HEK293 (cell line): ENCODE data around the gene RSPRY1.
"Not testable (repeated sequence)": the region's sequence is repeated elsewhere in the genome, so short reads cannot be mapped to it uniquely, and the experiment has no call there.

Experiments
- CTCF ChIA-PET: fragments of 350-600 bp; formaldehyde crosslinking; extraction: SDS; loops from one replicate; lab custom pipeline; 2021; ENCODE audit warnings: antibody characterized with exemption; lab: Yijun Ruan, JAX
- POLR2A ChIA-PET: fragments of 300-600 bp; formaldehyde crosslinking; extraction: SDS; loops from one replicate; lab custom pipeline; 2020; ENCODE audit warnings: antibody characterized with exemption, inconsistent platforms; lab: Yijun Ruan, JAX
- H3K27ac ChIP-seq: fragments of 200-500 bp; sonication (Bioruptor generic); 2 replicates; pipeline ENCODE4 v1.5.1; 2014; ENCODE audit warnings: low read depth, low read length, control low read depth, inconsistent platforms; ENCODE audit errors: extremely low read depth
- H3K36me3 ChIP-seq, 2 experiments: fragments of 200-500 bp in 1 of 2; sonication (Bioruptor generic) in 1 of 2; 1 replicate in 1 of 2; 2 replicates in 1 of 2; pipeline ENCODE4 v1.5.1; 2014 to 2017; ENCODE audit warnings: inconsistent platforms in 2 of 2, low read length in 2 of 2; ENCODE audit not compliant: control insufficient read depth in 2 of 2, insufficient read depth in 1 of 2
- H3K4me1 ChIP-seq: fragments of 200-500 bp; sonication (Bioruptor generic); 2 replicates; pipeline ENCODE4 v1.5.1; 2014; ENCODE audit warnings: mild to moderate bottlenecking, low read length, inconsistent platforms; ENCODE audit not compliant: control insufficient read depth, insufficient read depth
- H3K4me3 ChIP-seq: 2 replicates; pipeline ENCODE4 v1.5.1; 2011; ENCODE audit warnings: low read depth, mild to moderate bottlenecking, control low read depth, low read length, moderate library complexity
- H3K9me3 ChIP-seq: fragments of 200-500 bp; sonication (Bioruptor generic); 2 replicates; pipeline ENCODE4 v1.5.1; 2014; ENCODE audit warnings: low read depth, low read length, inconsistent platforms; ENCODE audit not compliant: control insufficient read depth, insufficient read depth
- ZNF146 ChIP-seq: fragments of 450-650 bp; formaldehyde crosslinking; IDR thresholded peaks from 2 replicates; pipeline ENCODE4 v1.5.1; 2016; ENCODE audit warnings: missing biosample characterization, missing genetic modification characterization
- ZNF175 ChIP-seq: fragments of 450-650 bp; formaldehyde crosslinking; IDR thresholded peaks from 2 replicates; pipeline ENCODE4 v1.5.1; 2016; ENCODE audit warnings: missing biosample characterization, missing genetic modification characterization
- ZNF223 ChIP-seq: fragments of 450-650 bp; formaldehyde crosslinking; IDR thresholded peaks from 2 replicates; pipeline ENCODE4 v1.5.1; 2016; ENCODE audit warnings: missing biosample characterization, missing genetic modification characterization
- ZNF23 ChIP-seq: fragments of 450-650 bp; formaldehyde crosslinking; IDR thresholded peaks from 2 replicates; pipeline ENCODE4 v1.5.1; 2016; ENCODE audit warnings: missing biosample characterization, missing genetic modification characterization, borderline replicate concordance
- ZNF391 ChIP-seq: fragments of 450-650 bp; formaldehyde crosslinking; IDR thresholded peaks from 2 replicates; pipeline ENCODE4 v1.5.1; 2016; ENCODE audit warnings: low read depth, missing biosample characterization, missing genetic modification characterization, borderline replicate concordance
- ZNF473 ChIP-seq: fragments of 450-650 bp; formaldehyde crosslinking; IDR thresholded peaks from 2 replicates; pipeline ENCODE4 v1.5.1; 2017; ENCODE audit warnings: missing biosample characterization, missing genetic modification characterization
- ZNF837 ChIP-seq: fragments of 450-650 bp; formaldehyde crosslinking; IDR thresholded peaks from 2 replicates; pipeline ENCODE4 v1.5.1; 2016; ENCODE audit warnings: missing biosample characterization, missing genetic modification characterization
- ZSCAN4 ChIP-seq: fragments of 450-650 bp; formaldehyde crosslinking; IDR thresholded peaks from 2 replicates; pipeline ENCODE4 v1.5.1; 2017; ENCODE audit warnings: missing biosample characterization, missing genetic modification characterization
- TF ChIP-seq, protein P1 (sequence below): fragments of 450-650 bp; formaldehyde crosslinking; IDR thresholded peaks from 2 replicates; pipeline ENCODE4 v1.5.1; 2016; ENCODE audit warnings: missing biosample characterization, missing genetic modification characterization
- TF ChIP-seq, protein P2 (sequence below): fragments of 450-650 bp; formaldehyde crosslinking; IDR thresholded peaks from 2 replicates; pipeline ENCODE4 v1.5.1; 2017; ENCODE audit warnings: missing biosample characterization, missing genetic modification characterization

The RSPRY1 gene

DNA sequence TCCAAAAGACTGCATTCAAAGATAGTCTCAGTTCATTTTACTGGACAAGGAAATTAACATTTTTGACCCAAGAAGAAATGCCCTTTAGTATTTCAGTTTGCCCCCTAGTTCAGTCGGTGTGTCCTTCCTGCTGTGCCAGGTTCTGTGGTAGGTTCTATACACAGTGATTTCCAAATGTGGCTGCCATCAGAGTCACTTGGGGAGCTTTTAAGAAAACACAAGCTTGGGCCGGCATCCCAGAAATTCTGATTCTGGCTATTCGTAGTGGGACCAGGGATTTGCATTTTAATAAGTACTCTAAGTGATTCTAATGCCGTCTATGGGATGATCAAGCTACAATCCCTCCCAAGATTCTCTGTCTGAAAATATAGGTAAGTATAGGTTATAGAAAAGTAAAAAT is 10.2 kb downstream of the RSPRY1 start:
- Histone ChIP-seq H3K36me3 (no peaks in the 10 kb centered on the region), H3K4me3 (no peak overlapping the region), H3K9me3 (no peaks in the 10 kb centered on the region), H3K27ac (no peak overlapping the region), H3K4me1 (peaks cover 17% of the 10 kb centered on the region)
- POLR2A ChIA-PET: no interaction called here
- TF ChIP-seq, protein P1, sequence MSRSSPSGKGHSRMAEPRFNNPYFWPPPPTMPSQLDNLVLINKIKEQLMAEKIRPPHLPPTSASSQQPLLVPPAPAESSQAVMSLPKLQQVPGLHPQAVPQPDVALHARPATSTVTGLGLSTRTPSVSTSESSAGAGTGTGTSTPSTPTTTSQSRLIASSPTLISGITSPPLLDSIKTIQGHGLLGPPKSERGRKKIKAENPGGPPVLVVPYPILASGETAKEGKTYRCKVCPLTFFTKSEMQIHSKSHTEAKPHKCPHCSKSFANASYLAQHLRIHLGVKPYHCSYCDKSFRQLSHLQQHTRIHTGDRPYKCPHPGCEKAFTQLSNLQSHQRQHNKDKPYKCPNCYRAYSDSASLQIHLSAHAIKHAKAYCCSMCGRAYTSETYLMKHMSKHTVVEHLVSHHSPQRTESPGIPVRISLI (tag by site-specific recombination): no peak
- no peak for TF ChIP-seq ZNF175 (tag by site-specific recombination)
- no peak for TF ChIP-seq ZNF837 (tag by site-specific recombination)
- TF ChIP-seq ZNF223 (tag by site-specific recombination): no peak
- no peak for TF ChIP-seq ZNF473 (tag by site-specific recombination)
- no peak for TF ChIP-seq ZNF391 (tag by site-specific recombination)
- CTCF ChIA-PET: no interaction called here

DNA sequence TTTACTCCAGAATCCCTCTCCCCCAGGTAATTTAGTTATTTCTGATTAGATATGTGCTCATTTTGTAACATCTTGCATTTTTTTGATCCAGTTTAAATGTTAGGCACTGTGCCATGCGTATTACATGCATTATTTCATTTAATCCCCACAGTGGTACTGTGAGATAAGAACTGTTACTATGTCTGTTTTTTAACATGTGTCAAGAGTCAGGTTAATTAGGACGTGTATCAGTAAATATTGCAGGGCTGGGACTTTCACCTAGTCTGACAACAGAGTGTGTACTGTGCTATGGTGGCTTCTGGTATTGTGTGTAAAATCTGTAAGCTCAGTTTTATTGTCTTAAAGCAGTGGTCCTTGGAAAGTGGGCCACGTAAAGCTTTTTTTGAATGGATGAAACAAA is 10.6 kb downstream of the RSPRY1 start:
- Histone ChIP-seq H3K36me3 (no peaks in the 10 kb centered on the region), H3K9me3 (no peaks in the 10 kb centered on the region), H3K4me1 (peaks cover 13% of the 10 kb centered on the region; the same call in 1 of the 2 replicates), H3K4me3 (no peak overlapping the region)
- POLR2A ChIA-PET: interaction anchor here (0.9 kb wide), 1 partner anchor 11 kb away, joined by 3 read pairs; the partner anchor contains the start of gene PSME3IP1
- CTCF ChIA-PET: interaction anchor here (0.7 to 1.7 kb wide), 2 partner anchors 76 to 323 kb away, joined by 3 read pairs; no protein-coding TSS in a partner anchor
- no peak for TF ChIP-seq ZNF146
- no peak for TF ChIP-seq ZNF23 (tag by site-specific recombination)
- TF ChIP-seq, protein P2, sequence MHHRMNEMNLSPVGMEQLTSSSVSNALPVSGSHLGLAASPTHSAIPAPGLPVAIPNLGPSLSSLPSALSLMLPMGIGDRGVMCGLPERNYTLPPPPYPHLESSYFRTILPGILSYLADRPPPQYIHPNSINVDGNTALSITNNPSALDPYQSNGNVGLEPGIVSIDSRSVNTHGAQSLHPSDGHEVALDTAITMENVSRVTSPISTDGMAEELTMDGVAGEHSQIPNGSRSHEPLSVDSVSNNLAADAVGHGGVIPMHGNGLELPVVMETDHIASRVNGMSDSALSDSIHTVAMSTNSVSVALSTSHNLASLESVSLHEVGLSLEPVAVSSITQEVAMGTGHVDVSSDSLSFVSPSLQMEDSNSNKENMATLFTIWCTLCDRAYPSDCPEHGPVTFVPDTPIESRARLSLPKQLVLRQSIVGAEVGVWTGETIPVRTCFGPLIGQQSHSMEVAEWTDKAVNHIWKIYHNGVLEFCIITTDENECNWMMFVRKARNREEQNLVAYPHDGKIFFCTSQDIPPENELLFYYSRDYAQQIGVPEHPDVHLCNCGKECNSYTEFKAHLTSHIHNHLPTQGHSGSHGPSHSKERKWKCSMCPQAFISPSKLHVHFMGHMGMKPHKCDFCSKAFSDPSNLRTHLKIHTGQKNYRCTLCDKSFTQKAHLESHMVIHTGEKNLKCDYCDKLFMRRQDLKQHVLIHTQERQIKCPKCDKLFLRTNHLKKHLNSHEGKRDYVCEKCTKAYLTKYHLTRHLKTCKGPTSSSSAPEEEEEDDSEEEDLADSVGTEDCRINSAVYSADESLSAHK (tag by site-specific recombination): no peak
- TF ChIP-seq ZSCAN4: no peak
- TF ChIP-seq, all 188 proteins: peak for 0
- H3K27ac ChIP-seq: no peak overlapping the region

DNA sequence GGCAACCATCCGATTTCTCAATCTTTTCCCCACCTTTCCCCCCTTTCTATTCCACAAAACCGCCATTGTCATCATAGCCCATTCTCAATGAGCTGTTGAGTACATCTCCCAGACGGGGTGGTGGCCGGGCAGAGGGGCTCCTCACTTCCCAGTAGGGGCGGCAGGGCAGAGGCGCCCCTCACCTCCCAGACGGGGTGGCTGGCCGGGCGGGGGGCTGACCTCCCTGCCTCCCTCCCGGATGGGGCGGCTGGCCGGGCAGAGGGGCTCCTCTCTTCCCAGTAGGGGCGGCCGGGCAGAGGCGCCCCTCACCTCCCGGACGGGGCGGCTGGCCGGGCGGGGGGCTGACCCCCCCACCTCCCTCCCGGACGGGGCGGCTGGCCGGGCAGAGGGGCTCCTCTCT is 14.2 kb downstream of the RSPRY1 start:
- H3K36me3 ChIP-seq, H3K4me3 ChIP-seq, CTCF ChIA-PET: not testable (repeated sequence)

GRCh38 chr16:57200926-57201325 is 14.8 kb downstream of the RSPRY1 start:
- H3K36me3 ChIP-seq: peaks cover 0 to 16% of the 10 kb centered on the region in 2 experiments
- H3K9me3 ChIP-seq, H3K4me3 ChIP-seq, H3K4me1 ChIP-seq, CTCF ChIA-PET, H3K27ac ChIP-seq, POLR2A ChIA-PET: not testable (repeated sequence)

More for the DNA sequence above, 14.2 kb downstream of the RSPRY1 start:
- H3K4me1 ChIP-seq, H3K27ac ChIP-seq, POLR2A ChIA-PET, H3K9me3 ChIP-seq: not testable (repeated sequence)
